HCT116 (cell line): ENCODE measurements around the gene CDC42EP1. TPM values are rescaled to one million over a fixed set of nuclear protein-coding genes. Genes with fewer than 3 reads are reported as not detected.

Experiments used
- ATAC-seq: fragments of 200-7000 bp; cut with Tn5 transposase; 2 replicates; pipeline ENCODE4 v1.9.1; 2020; ENCODE audit warnings: mild to moderate bottlenecking, moderate library complexity
- BruUV-seq: library from RNA; stranded (reverse); fragments of 400-500 nt; replicated peaks from 2 replicates; lab custom pipeline; 2021; lab: Mats Ljungman, UMichigan
- CTCF ChIA-PET: fragments of 300-600 bp; sonication (Branson Sonifier 250); formaldehyde crosslinking; loops from one replicate; lab custom pipeline; 2021; ENCODE audit warnings: antibody characterized with exemption; lab: Charles Lee
- POLR2A ChIA-PET: fragments of 300-600, 350-600 bp; sonication (Branson Sonifier 250); formaldehyde crosslinking; loops from one replicate; lab custom pipeline; 2021; ENCODE audit warnings: antibody characterized with exemption; lab: Charles Lee
- RAD21 ChIA-PET, 2 experiments: fragments of 300-600 bp; sonication (Branson Sonifier 250); formaldehyde crosslinking; loops; one replicate each; lab custom pipeline; 2023; ENCODE audit warnings: low total read pairs in 2 of 2; ENCODE audit not compliant: uncharacterized antibody in 2 of 2, unreplicated experiment in 2 of 2, low non-redundant PET in 1 of 2; lab: Charles Lee
- DNase-seq: peaks from one replicate; pipeline ENCODE4 v3.0.0-alpha.2; 2010; ENCODE audit warnings: low read depth, low spot score
- H2AFZ ChIP-seq: fragments of 200-600 bp; shearing (Covaris generic), sonication (generic); 2 replicates; pipeline ENCODE4 v1.6.1; 2017; ENCODE audit warnings: low read depth, mixed run types, mixed read lengths, antibody characterized with exemption, low read length; ENCODE audit not compliant: poor library complexity, severe bottlenecking
- H3K27ac ChIP-seq: 2 replicates; pipeline ENCODE4 v1.5.1; 2012; ENCODE audit warnings: low read depth, low read length
- H3K27me3 ChIP-seq: fragments of 200-600 bp; sonication (generic); 2 replicates; pipeline ENCODE4 v1.6.1; 2016; ENCODE audit warnings: mixed run types, low read length, mixed read lengths; ENCODE audit not compliant: insufficient read depth
- H3K36me3 ChIP-seq, 2 experiments: fragments of 200-500 bp in 1 of 2; fragments of 200-600 bp in 1 of 2; sonication (Bioruptor generic) in 1 of 2; sonication (generic) in 1 of 2; 2 replicates each; pipeline versions ENCODE4 v1.5.1 to v1.6.1; 2014 to 2016; ENCODE audit warnings: low read length in 2 of 2, inconsistent platforms in 1 of 2, mixed read lengths in 1 of 2, mixed run types in 1 of 2; ENCODE audit not compliant: insufficient read depth in 2 of 2, control insufficient read depth in 1 of 2
- H3K4me1 ChIP-seq, 2 experiments: fragments of 200-600 bp in 1 of 2; sonication (generic) in 1 of 2; 2 replicates each; pipeline versions ENCODE4 v1.5.1 to v1.6.1; 2012 to 2017; ENCODE audit warnings: low read length in 2 of 2, inconsistent platforms in 1 of 2, mild to moderate bottlenecking in 1 of 2, mixed read lengths in 1 of 2, mixed run types in 1 of 2, moderate library complexity in 1 of 2; ENCODE audit not compliant: insufficient read depth in 2 of 2, control insufficient read depth in 1 of 2
- H3K4me2 ChIP-seq: fragments of 200-600 bp; sonication (generic); 2 replicates; pipeline ENCODE4 v1.6.1; 2017; ENCODE audit warnings: mixed run types, low read length, mixed read lengths
- H3K4me3 ChIP-seq, 2 experiments: fragments of 200-600 bp in 1 of 2; sonication (generic) in 1 of 2; replicated peaks in 1 of 2; 2 replicates each; pipeline ENCODE4 v1.5.1; 2011 to 2016; ENCODE audit warnings: low read length in 2 of 2, control low read depth in 1 of 2, low read depth in 1 of 2, mild to moderate bottlenecking in 1 of 2, mixed read lengths in 1 of 2, mixed run types in 1 of 2
- H3K79me2 ChIP-seq: fragments of 200-600 bp; sonication (generic); 2 replicates; pipeline ENCODE4 v1.6.1; 2017; ENCODE audit warnings: mild to moderate bottlenecking, mixed run types, low read length, moderate library complexity, mixed read lengths; ENCODE audit not compliant: insufficient read depth
- H3K9ac ChIP-seq: fragments of 200-600 bp; sonication (generic); 2 replicates; pipeline ENCODE4 v1.6.1; 2016; ENCODE audit warnings: low read length, mixed read lengths
- H3K9me2 ChIP-seq: fragments of 200-600 bp; sonication (generic), shearing (Covaris generic); 2 replicates; pipeline ENCODE4 v1.6.1; 2017; ENCODE audit warnings: mixed run types, mild to moderate bottlenecking, moderate library complexity; ENCODE audit not compliant: insufficient read depth
- H3K9me3 ChIP-seq, 2 experiments: fragments of 200-500 bp in 1 of 2; fragments of 200-600 bp in 1 of 2; sonication (Bioruptor generic) in 1 of 2; sonication (generic) in 1 of 2; 2 replicates each; pipeline ENCODE4 v1.6.1; 2014 to 2017; ENCODE audit warnings: low read length in 2 of 2, mixed read lengths in 2 of 2, inconsistent platforms in 1 of 2, low read depth in 1 of 2, mild to moderate bottlenecking in 1 of 2, mixed run types in 1 of 2, moderate library complexity in 1 of 2; ENCODE audit not compliant: control insufficient read depth in 1 of 2, insufficient read depth in 1 of 2
- H4K20me1 ChIP-seq: fragments of 200-600 bp; sonication (generic), shearing (Covaris generic); 2 replicates; pipeline ENCODE4 v1.6.1; 2017; ENCODE audit warnings: mixed run types, mild to moderate bottlenecking, moderate library complexity; ENCODE audit not compliant: insufficient read depth
- CBX3 ChIP-seq: IDR thresholded peaks from 2 replicates; pipeline ENCODE4 v1.6.1; 2012; ENCODE audit warnings: low read depth
- EGR1 ChIP-seq: IDR thresholded peaks from 2 replicates; pipeline ENCODE4 v1.6.1; 2012; ENCODE audit warnings: low read depth
- ELF1 ChIP-seq: IDR thresholded peaks from 2 replicates; pipeline ENCODE4 v1.6.1; 2012; ENCODE audit warnings: low read depth, borderline replicate concordance
- FOSL1 ChIP-seq: IDR thresholded peaks from 2 replicates; pipeline ENCODE4 v1.6.1; 2012; ENCODE audit warnings: low read depth
- JUND ChIP-seq: IDR thresholded peaks from 2 replicates; pipeline ENCODE4 v1.6.1; 2012
- MAX ChIP-seq: IDR thresholded peaks from 2 replicates; pipeline ENCODE4 v1.6.1; 2012
- POLR2A ChIP-seq: IDR thresholded peaks from 2 replicates; pipeline ENCODE4 v1.7.0; 2011; ENCODE audit warnings: borderline replicate concordance; ENCODE audit not compliant: insufficient read depth, insufficient read length; ENCODE audit errors: extremely low read depth
- POLR2AphosphoS5 ChIP-seq: IDR thresholded peaks from 2 replicates; pipeline ENCODE4 v1.6.1; 2011; ENCODE audit warnings: mild to moderate bottlenecking, low read depth, low read length, moderate library complexity
- REST ChIP-seq: IDR thresholded peaks from 2 replicates; pipeline ENCODE4 v1.6.1; 2012; ENCODE audit warnings: low read depth
- SP1 ChIP-seq: IDR thresholded peaks from 2 replicates; pipeline ENCODE4 v1.6.1; 2012; ENCODE audit warnings: low read depth
- TCF7L2 ChIP-seq: IDR thresholded peaks from 2 replicates; pipeline ENCODE4 v1.7.0; 2011; ENCODE audit warnings: borderline replicate concordance, inconsistent platforms; ENCODE audit not compliant: insufficient read depth, insufficient read length; ENCODE audit errors: extremely low read depth
- YY1 ChIP-seq: IDR thresholded peaks from 2 replicates; pipeline ENCODE4 v1.6.1; 2011; ENCODE audit warnings: low read length, low read depth, moderate library complexity, mild to moderate bottlenecking; ENCODE audit not compliant: insufficient replicate concordance; ENCODE audit errors: extremely low read depth
- ZFX ChIP-seq: fragments of 450-650 bp; IDR thresholded peaks from 2 replicates; pipeline ENCODE4 v1.6.1; 2017
- ZNF274 ChIP-seq: fragments of 200-500 bp; sonication (Bioruptor generic); IDR thresholded peaks from 2 replicates; pipeline ENCODE4 v1.6.1; 2014; ENCODE audit warnings: mild to moderate bottlenecking, low read depth, low read length, inconsistent platforms
- intact Hi-C: fragments of 100-400 bp; cut with micrococcal nuclease; formaldehyde crosslinking; loops from 2 replicates; pipeline ENCODE4 v1.10.0; 2022
- total RNA-seq: library from RNA; stranded (reverse); gene quantifications from one replicate; pipeline ENCODE4 v1.2.1, GENCODE V29; 2021; ENCODE audit not compliant: unreplicated experiment

Gene CDC42EP1
- total RNA-seq, 1 experiment from 2014 or later, result 160 TPM

GRCh38 chr22:37525073-37525745, 35.1 kb upstream of the CDC42EP1 start:
- no TSS peak for BruUV-seq
- DNase-seq (peak; percentile 60), ATAC-seq (peak; percentile 94)
- Histone ChIP-seq H3K4me1 (peaks cover 19 to 67% of the 10 kb centered on the region in 2 experiments), H3K79me2 (no peaks in the 10 kb centered on the region), H3K4me3 (peak overlapping the region; percentile 6 to 51; a peak in 2 of 4 replicates), H4K20me1 (no peaks in the 10 kb centered on the region), H3K27ac (peak overlapping the region; percentile 82), H2AFZ (peak overlapping the region; percentile 48), H3K9me2 (no peaks in the 10 kb centered on the region), H3K9me3 (no peaks in the 10 kb centered on the region), H3K27me3 (no peaks in the 10 kb centered on the region), H3K36me3 (no peaks in the 10 kb centered on the region), H3K4me2 (peak overlapping the region; percentile 95), H3K9ac (peak overlapping the region; percentile 68)
- POLR2A ChIA-PET, result interaction anchor here (0.9 to 1.1 kb wide), 2 partner anchors 9 to 37 kb away, joined by 3 to 4 read pairs; no protein-coding TSS in a partner anchor
- TF ChIP-seq ZFX (no peak), MAX (no peak; the same call in 1 of the 2 replicates), POLR2AphosphoS5 (peak; percentile 33; the same call in 1 of the 2 replicates), REST (no peak), ELF1 (no peak), SP1 (peak; percentile 88), ZNF274 (no peak), POLR2A (no peak), TCF7L2 (peak; percentile 23), JUND (peak; percentile 96), CBX3 (peak; percentile 17; the same call in 1 of the 2 replicates), FOSL1 (peak; percentile 95), YY1 (no peak), EGR1 (peak; percentile 100)
- CTCF ChIA-PET, result interaction anchor here (0.8 to 2.7 kb wide), 4 partner anchors 13 to 266 kb away, joined by 3 to 10 read pairs (median 6); no protein-coding TSS in a partner anchor
- intact Hi-C loops, result no loop called here
- RAD21 ChIA-PET, result interaction anchor here in 1 of 2 experiments (0.9 kb wide), 1 partner anchor 12 kb away, joined by 3 read pairs; no protein-coding TSS in a partner anchor
